Stimulated activated CD8-positive, alpha-beta memory T cell treated with anti-CD3 and anti-CD28 coated beads, Interleukin-4, amount 100 ng/mL, for 48 hours (primary cell): ENCODE measurements around the gene EEIG1.
A peak's percentile ranks its signal among the peaks of the same experiment; 100 is the strongest.

Experiments
- DNase-seq: peaks from one replicate; pipeline ENCODE4 v3.0.0-alpha.2; 2020

EEIG1 gene

GRCh38 chr9:127999461-127999860 lies 18.7 kb upstream of the EEIG1 start:
- DNase-seq = no peak

GRCh38 chr9:127993721-127994120 lies 12.9 kb upstream of the EEIG1 start:
- no peak for DNase-seq

GRCh38 chr9:127991757-127992274 lies 11.0 kb upstream of the EEIG1 start:
- DNase-seq = no peak

- DNase-seq = no peak
Measured at GRCh38 chr9:127991017-127991756, 10.4 kb upstream of the EEIG1 start.

DNA sequence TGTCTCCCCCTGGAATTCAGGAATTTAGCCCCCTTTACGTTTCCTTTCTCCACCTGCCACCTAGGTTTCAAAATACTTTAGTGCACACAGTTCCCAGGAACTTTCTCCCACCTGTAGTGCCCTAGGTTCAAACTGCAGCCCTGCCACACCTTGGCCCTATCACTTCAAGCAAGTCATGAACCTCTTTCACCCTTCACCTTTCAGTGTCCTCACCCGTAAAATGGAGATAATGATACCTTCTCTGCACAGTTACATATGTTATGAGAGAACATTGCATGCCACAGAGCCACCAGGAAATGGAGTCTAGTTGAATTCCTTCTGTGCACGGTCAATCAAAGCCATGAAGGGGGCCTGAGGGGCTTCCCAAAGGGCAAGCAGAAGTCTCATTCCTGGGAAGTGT lies 9.8 kb upstream of the EEIG1 start:
- DNase-seq = no peak

DNA sequence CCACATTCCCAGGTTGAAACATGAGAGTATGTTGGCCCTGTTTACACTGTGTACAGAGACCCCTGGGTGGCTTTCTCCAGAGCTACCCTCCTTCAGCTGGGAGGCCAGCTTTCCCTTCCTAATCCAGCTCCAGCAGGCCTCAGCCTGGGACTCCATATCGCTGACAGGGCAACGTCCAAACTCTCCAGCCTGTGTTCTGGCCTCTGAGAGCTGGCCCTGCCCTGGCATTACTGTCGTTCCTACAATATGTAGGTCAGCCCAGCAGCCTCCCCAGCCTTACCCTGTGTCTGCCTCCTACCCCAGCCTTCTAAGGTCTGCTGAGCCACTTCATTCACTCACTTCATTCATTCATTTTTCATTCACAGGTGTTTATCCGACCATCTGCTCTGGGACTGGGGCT lies 8.3 kb upstream of the EEIG1 start:
- DNase-seq = no peak

GRCh38 chr9:127987103-127987614 lies 6.4 kb upstream of the EEIG1 start:
- no peak for DNase-seq

- no peak for DNase-seq
Measured at GRCh38 chr9:127985011-127985410, 4.2 kb upstream of the EEIG1 start.

DNA sequence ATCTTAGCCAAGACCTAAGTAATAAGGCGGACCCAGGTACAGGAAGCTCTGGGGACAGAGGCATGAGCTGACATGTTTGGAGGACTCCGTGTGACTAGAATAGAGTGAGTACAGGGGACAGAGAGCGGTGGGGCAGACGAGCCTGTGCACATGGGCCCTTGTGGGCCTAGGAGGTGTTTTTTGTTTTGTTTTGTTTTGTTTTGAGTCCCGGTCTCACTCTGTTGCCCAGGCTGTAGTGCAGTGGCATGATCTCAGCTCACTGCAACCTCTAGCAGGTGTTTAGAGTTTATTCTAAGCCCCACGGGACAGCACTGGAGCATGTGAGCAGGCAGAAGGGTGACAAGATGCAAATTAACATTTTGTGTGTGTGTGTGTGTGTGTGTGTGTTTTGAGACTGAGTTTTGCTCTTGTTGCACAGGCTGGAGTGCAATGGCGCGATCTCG lies 3.1 kb upstream of the EEIG1 start:
- DNase-seq = no peak

DNA sequence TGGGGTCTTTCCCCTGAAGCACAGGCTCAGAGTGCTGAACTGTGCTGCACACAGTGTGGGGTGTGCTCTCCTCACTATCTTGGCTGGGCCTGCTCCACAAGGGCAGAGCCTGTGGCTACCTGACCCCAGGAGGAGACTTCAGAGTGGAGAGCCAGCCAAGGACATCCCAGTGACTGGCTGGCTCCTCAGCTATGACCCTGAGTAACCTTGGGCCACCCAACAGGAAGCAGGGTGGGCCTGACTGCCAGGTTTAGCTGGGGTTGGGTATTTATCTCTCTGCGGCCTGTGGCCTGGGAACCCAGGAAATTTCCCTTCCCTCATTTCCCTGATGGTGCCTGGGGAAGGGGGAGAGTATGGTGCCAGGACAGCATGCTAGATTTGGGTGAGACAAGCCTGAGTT lies 2.1 kb upstream of the EEIG1 start:
- no peak for DNase-seq

- peak; percentile 57 for DNase-seq
Measured at GRCh38 chr9:127981559-127982121, 851 bp upstream of the EEIG1 start.

DNA sequence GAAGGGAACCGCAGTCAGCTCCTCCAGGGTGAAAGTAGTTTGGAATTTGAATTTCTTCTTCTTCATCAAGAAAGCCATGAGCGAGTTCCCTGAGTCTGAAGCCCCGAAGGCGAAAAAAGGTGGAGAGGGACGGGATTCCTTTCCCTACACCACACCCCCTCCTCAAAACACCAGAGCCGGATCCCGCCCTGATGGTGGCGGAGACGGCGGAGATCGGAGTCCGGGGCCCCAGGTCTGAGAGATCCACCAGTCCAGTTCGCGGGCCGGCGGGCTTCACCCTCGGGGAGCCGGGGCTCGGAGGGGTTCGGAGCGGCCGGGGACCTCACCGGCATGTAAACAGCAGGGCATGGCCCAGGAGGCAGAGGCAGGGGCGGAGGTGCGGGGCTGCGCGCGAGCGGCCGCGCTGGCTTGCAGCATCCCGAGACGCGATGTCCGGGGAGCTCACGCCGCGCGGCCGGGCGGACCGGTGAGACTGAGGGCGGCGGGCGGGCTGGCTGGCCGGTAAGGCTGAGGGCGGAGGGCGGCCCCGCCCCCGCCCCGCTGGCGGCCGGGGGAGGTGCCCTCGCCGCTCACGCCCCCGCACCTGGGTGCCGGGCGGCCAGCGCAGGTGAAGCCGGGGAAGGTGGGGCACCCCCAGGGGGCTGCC lies 606 bp downstream of the EEIG1 start:
- DNase-seq = peak; percentile 59

- DNase-seq = peak; percentile 56
Measured at GRCh38 chr9:127979333-127980059, 1.3 kb downstream of the EEIG1 start.

DNA sequence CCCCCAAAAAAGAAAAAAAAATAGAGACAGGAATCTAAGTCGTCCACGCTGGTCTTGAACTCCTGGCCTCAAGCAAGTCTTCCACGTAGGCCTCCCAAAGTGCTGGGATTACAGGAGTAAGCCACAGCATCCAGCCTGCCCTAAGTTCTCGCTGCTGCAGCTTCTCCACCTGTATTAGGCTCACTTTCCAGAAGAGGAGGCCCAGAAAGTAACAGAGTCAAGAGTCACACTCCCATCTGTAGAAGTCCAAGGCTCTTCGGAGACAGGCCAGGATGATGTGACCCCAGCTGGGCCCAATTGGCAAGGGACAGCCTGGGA lies 1.8 kb downstream of the EEIG1 start:
- DNase-seq = no peak

- DNase-seq = no peak
Measured at GRCh38 chr9:127977884-127978647, 2.7 kb downstream of the EEIG1 start.

DNA sequence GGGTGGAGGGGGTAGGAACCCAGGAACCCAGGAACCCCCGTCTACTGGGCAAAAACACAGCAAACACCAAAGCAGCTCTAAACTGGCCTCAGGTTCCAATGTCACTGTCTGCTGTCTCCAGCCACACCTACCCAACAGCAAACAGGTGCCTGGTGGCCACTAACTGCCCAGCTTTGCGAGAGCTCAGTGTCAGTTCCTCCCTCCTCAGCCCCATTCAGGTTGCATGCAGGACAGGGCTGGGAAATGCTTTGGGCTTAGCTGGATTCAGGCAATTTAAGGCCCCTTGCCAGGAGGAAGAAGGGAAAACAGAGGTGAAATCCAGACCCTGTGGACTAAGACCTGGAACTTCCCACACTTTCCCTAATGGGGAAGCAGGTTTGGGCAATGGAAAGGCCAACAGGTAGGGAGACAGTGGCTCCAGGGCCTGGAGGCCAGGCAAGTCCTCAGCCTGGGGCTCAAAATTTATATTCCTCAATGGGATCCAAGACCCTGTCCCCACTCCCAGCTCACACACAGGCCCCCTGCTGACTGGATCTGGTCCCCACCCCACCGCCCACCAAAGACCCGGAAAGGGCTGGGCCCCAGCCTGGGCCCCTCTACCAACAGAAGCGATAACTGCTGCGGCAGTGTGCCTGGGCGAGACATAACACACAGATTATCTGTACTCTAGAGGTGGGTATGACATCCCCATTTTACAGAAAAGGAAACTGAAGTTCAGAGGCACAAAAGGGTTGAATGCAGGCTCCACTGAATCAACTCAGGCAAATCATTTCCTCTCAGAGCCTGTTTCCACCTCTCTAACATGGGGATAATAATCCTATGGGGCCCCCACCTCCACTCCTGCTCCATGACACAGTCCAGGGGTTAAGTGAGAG lies 3.5 kb downstream of the EEIG1 start:
- DNase-seq = peak; percentile 59

- no peak for DNase-seq
Measured at GRCh38 chr9:127976498-127976897, 4.3 kb downstream of the EEIG1 start.

- DNase-seq = no peak
Measured at GRCh38 chr9:127975376-127976315, 5.1 kb downstream of the EEIG1 start.

DNA sequence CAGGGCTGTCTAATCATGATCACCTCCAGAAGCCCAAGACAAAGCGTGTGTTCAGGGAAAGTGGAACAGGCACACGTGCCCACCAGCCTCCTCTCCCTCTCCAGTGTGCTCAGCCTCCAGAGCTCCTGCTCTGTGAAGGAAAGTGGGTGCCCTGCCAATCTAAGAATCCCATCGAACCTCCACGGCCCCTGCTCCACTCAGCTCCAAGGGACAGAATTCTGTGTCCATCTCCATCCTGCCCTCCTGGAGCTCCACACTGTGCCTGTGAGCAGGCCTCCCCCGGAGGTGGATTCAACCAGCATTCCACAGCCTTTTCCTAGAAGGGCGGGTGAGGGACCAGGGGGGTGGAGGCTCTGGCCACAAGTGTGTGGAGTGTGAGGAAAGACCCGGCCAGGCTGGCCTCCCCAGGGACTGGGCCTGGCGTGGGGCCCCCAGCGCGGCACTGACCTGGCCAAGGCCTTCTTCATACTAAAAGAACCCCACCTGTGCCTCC lies 6.0 kb downstream of the EEIG1 start:
- DNase-seq = no peak
